ENCODE measurements around the gene KCNMA1. TPM values are rescaled to one million over a fixed set of nuclear protein-coding genes. Genes with fewer than 3 reads are reported as not detected.
A peak's percentile ranks its signal among the peaks of the same experiment; 100 is the strongest.

KCNMA1 gene
- total RNA-seq, 4 donors from 2014 or later = 66.8 to 96.5 (median 78.9) TPM

DNA sequence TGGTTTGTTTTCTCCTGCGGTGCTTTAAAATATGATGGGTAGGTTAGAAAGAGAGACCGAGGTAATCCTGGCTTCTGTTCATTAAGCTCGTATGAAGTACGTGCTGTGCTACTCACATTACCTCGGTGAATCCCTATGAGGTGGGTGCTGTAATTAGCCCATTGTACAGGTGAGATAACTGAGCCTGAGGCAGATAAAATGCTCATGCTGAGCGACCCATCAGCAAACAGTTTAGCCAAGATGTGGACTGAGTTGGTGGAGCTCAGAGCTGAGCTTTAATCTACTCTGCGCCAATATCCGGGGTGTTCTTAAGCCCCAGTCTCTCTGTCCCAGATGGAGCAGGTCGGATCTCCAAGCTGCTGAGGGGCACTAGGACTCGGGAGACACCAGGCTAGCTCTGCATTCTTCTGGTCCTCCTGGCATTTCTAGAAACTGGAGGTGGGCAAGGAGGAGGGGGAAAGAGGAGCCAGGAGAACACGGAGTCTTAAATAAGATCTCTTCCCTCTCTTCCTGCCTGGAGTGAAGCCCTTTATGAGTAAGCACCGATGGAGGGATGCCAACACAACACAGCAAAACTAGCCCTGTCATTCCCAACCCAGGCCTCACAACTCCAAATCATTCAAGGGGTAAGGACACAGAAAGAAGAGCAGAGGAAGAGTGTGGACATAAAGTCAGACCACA, 458.5 kb downstream of the KCNMA1 start:
- Histone ChIP-seq H3K27ac (peak overlapping the region; percentile 80 to 86 (median 82)), H3K36me3 (no peaks in the 10 kb centered on the region), H3K4me3 (no peak overlapping the region), H3K4me1 (peaks cover 34 to 51% of the 10 kb centered on the region in 2 donors), H3K9me3 (no peaks in the 10 kb centered on the region), H3K27me3 (no peaks in the 10 kb centered on the region)
- intact Hi-C loops (cut with DNase I; ENCODE audit: low total_unique reads) (loop anchor here (5.0 kb wide), 2 partner anchors 58 to 213 kb away; no protein-coding TSS in a partner anchor), in situ Hi-C loops (cut with MboI; ENCODE audit: low sequenced_read_pairs in 4 of 4) (loop anchor here in 1 of 4 donors (10.0 kb wide), 1 partner anchor 216 kb away; no protein-coding TSS in a partner anchor)
- DNase-seq (peak; percentile 74 to 89), ATAC-seq (peak; percentile 86 to 95)
- TF ChIP-seq, protein P1, sequence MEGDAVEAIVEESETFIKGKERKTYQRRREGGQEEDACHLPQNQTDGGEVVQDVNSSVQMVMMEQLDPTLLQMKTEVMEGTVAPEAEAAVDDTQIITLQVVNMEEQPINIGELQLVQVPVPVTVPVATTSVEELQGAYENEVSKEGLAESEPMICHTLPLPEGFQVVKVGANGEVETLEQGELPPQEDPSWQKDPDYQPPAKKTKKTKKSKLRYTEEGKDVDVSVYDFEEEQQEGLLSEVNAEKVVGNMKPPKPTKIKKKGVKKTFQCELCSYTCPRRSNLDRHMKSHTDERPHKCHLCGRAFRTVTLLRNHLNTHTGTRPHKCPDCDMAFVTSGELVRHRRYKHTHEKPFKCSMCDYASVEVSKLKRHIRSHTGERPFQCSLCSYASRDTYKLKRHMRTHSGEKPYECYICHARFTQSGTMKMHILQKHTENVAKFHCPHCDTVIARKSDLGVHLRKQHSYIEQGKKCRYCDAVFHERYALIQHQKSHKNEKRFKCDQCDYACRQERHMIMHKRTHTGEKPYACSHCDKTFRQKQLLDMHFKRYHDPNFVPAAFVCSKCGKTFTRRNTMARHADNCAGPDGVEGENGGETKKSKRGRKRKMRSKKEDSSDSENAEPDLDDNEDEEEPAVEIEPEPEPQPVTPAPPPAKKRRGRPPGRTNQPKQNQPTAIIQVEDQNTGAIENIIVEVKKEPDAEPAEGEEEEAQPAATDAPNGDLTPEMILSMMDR (IDR thresholded peaks at IDR 0.05 in 4 of 5, conservative IDR thresholded peaks at IDR 0.05 in 1 of 5) = no peak
- no peak for TF ChIP-seq POLR2A (IDR thresholded peaks at IDR 0.05)

DNA sequence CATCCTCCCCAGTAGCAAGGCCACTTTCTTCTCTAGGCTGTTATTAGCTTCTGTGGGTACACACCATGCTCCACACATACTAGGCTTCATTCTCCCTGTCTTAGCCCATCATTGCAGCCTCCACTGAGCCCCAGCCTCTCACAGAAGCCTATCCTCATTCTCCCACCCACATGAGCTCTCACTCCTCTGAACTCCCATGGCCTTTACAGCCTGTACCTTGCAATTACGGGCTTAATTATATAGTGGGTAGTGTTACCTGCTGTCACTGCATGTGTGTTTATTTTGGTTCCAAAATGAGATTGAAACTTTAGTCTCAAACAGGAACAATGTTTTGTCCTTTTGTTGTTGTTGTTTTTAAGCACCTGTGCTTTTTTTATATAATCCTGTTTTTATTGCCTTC, 460.0 kb downstream of the KCNMA1 start:
- Histone ChIP-seq H3K27ac (no peak overlapping the region), H3K27me3 (no peaks in the 10 kb centered on the region), H3K4me1 (peaks cover 22 to 40% of the 10 kb centered on the region in 2 donors), H3K4me3 (no peak overlapping the region), H3K9me3 (no peaks in the 10 kb centered on the region), H3K36me3 (no peaks in the 10 kb centered on the region)
- TF ChIP-seq POLR2A (IDR thresholded peaks at IDR 0.05) = no peak
- TF ChIP-seq, protein P1 (IDR thresholded peaks at IDR 0.05 in 4 of 5, conservative IDR thresholded peaks at IDR 0.05 in 1 of 5) = no peak
- in situ Hi-C loops (cut with MboI; ENCODE audit: low sequenced_read_pairs in 4 of 4) = loop anchor here in 1 of 4 donors (10.0 kb wide), 1 partner anchor 217 kb away; no protein-coding TSS in a partner anchor
- ATAC-seq = no peak
- intact Hi-C loops (cut with DNase I; ENCODE audit: low total_unique reads) = loop anchor here (5.0 kb wide), 2 partner anchors 60 to 215 kb away; no protein-coding TSS in a partner anchor
- DNase-seq = no peak

GRCh38 chr10:77177161-77177560, 460.4 kb downstream of the KCNMA1 start:
- Histone ChIP-seq H3K9me3 (no peaks in the 10 kb centered on the region), H3K4me3 (no peak overlapping the region), H3K36me3 (no peaks in the 10 kb centered on the region), H3K27ac (no peak overlapping the region), H3K4me1 (peaks cover 18 to 36% of the 10 kb centered on the region in 2 donors), H3K27me3 (no peaks in the 10 kb centered on the region)
- ATAC-seq (no peak), DNase-seq (no peak)
- intact Hi-C loops (cut with DNase I; ENCODE audit: low total_unique reads) (loop anchor here (5.0 kb wide), 2 partner anchors 60 to 215 kb away; no protein-coding TSS in a partner anchor), in situ Hi-C loops (cut with MboI; ENCODE audit: low sequenced_read_pairs in 4 of 4) (loop anchor here in 1 of 4 donors (10.0 kb wide), 1 partner anchor 218 kb away; no protein-coding TSS in a partner anchor)
- TF ChIP-seq, protein P1 (IDR thresholded peaks at IDR 0.05 in 4 of 5, conservative IDR thresholded peaks at IDR 0.05 in 1 of 5) = no peak
- TF ChIP-seq POLR2A (IDR thresholded peaks at IDR 0.05) = no peak

DNA sequence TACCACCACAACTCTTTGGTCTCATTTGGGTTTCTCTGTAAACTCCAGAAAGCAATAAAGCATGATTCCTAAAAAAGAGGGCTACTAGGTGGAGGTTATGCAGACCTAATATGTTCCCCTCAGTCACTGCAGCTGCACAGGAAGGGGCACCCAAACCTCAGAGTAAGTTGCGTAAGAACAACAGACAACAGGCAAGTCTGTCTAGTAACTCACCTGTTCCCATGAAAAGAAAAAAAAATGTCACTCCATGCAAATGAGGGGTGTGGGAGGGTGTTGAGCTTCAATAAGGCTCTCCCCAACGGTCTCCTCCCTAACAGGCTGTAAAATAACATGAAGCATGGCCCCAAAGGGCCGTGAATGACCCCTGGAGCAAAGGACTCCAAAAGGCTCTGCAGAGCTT, 461.4 kb downstream of the KCNMA1 start:
- DNase-seq = no peak
- H3K36me3 ChIP-seq = no peaks in the 10 kb centered on the region
- TF ChIP-seq, protein P1 (IDR thresholded peaks at IDR 0.05 in 4 of 5, conservative IDR thresholded peaks at IDR 0.05 in 1 of 5) = no peak
- no peak for TF ChIP-seq POLR2A (IDR thresholded peaks at IDR 0.05)
- no peak overlapping the region for H3K4me3 ChIP-seq
- H3K9me3 ChIP-seq = no peaks in the 10 kb centered on the region
- in situ Hi-C loops (cut with MboI; ENCODE audit: low sequenced_read_pairs in 4 of 4) (loop anchor here in 1 of 4 donors (10.0 kb wide), 1 partner anchor 219 kb away; no protein-coding TSS in a partner anchor), intact Hi-C loops (cut with DNase I; ENCODE audit: low total_unique reads) (loop anchor here (5.0 kb wide), 2 partner anchors 61 to 216 kb away; no protein-coding TSS in a partner anchor)
- peaks cover 17 to 26% of the 10 kb centered on the region in 2 donors for H3K4me1 ChIP-seq
- no peak for ATAC-seq
- no peaks in the 10 kb centered on the region for H3K27me3 ChIP-seq
- no peak overlapping the region for H3K27ac ChIP-seq
